Endothelial cell (in vitro differentiated cells): Measurements from ENCODE around the gene ATL1. TPM values are rescaled to one million over a fixed set of nuclear protein-coding genes. Genes with fewer than 3 reads are reported as not detected.
"Not testable (repeated sequence)": the region's sequence is repeated elsewhere in the genome, so short reads cannot be mapped to it uniquely, and the experiment has no call there.

Experiments used
- DNase-seq: peaks from one replicate; pipeline ENCODE4 v3.0.0; 2021; ENCODE audit warnings: low spot score
- H3K27ac Mint-ChIP-seq: one replicate; pipeline ENCODE4 v1.8.0; 2021; ENCODE audit warnings: mixed read lengths, inconsistent platforms; ENCODE audit not compliant: unreplicated experiment
- H3K27me3 Mint-ChIP-seq: one replicate; pipeline ENCODE4 v1.8.0; 2021; ENCODE audit warnings: mild to moderate bottlenecking, moderate library complexity, mixed read lengths, inconsistent platforms; ENCODE audit not compliant: unreplicated experiment
- H3K36me3 Mint-ChIP-seq: one replicate; pipeline ENCODE4 v1.8.0; 2021; ENCODE audit warnings: mild to moderate bottlenecking, low read depth, mixed read lengths, inconsistent platforms; ENCODE audit not compliant: unreplicated experiment
- H3K4me1 Mint-ChIP-seq: one replicate; pipeline ENCODE4 v1.8.0; 2021; ENCODE audit warnings: mild to moderate bottlenecking, mixed read lengths, inconsistent platforms; ENCODE audit not compliant: unreplicated experiment
- H3K4me3 Mint-ChIP-seq: one replicate; pipeline ENCODE4 v1.8.0; 2021; ENCODE audit warnings: mild to moderate bottlenecking, mixed read lengths, inconsistent platforms; ENCODE audit not compliant: unreplicated experiment
- H3K9me3 Mint-ChIP-seq: one replicate; pipeline ENCODE4 v1.8.0; 2021; ENCODE audit warnings: mixed read lengths, inconsistent platforms; ENCODE audit not compliant: unreplicated experiment
- total RNA-seq: library from RNA; stranded (reverse); fragmentation: NEBNext Ultra II Directional; extraction: Animal tissue kit (Norgen Biotek cat#: 25700); gene quantifications from one replicate; pipeline ENCODE4 v1.2.1, GENCODE V29; 2021; ENCODE audit not compliant: unreplicated experiment
- TF ChIP-seq, protein P1 (sequence below): fragments of 200-600 bp; sonication (generic); IDR thresholded peaks from one replicate; pipeline ENCODE4 v1.5.0; 2021; ENCODE audit warnings: antibody characterized with exemption; ENCODE audit not compliant: unreplicated experiment

ATL1 gene
- total RNA-seq, 1 donor from 2014 or later = 4.7 TPM

DNA sequence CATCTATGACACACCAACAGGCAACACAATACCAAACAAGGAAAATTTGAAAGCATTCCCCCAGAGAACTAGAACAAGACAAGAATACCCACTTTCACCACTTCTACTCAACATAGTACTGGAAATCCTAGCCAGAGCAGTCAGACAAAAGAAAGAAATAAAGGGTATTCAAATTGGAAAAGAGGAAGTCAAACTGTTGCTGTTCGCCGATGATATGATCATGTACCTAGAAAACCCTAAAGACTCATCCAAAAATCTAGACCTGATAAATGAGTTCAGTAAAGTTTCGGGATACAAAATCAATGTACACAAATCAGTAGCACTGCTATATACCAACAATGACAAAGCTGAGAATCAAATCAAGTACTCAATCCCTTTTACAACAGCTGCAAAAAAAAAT is 8.1 kb upstream of the ATL1 start:
- TF ChIP-seq, protein P1, sequence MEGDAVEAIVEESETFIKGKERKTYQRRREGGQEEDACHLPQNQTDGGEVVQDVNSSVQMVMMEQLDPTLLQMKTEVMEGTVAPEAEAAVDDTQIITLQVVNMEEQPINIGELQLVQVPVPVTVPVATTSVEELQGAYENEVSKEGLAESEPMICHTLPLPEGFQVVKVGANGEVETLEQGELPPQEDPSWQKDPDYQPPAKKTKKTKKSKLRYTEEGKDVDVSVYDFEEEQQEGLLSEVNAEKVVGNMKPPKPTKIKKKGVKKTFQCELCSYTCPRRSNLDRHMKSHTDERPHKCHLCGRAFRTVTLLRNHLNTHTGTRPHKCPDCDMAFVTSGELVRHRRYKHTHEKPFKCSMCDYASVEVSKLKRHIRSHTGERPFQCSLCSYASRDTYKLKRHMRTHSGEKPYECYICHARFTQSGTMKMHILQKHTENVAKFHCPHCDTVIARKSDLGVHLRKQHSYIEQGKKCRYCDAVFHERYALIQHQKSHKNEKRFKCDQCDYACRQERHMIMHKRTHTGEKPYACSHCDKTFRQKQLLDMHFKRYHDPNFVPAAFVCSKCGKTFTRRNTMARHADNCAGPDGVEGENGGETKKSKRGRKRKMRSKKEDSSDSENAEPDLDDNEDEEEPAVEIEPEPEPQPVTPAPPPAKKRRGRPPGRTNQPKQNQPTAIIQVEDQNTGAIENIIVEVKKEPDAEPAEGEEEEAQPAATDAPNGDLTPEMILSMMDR = no peak
- DNase-seq = no peak

DNA sequence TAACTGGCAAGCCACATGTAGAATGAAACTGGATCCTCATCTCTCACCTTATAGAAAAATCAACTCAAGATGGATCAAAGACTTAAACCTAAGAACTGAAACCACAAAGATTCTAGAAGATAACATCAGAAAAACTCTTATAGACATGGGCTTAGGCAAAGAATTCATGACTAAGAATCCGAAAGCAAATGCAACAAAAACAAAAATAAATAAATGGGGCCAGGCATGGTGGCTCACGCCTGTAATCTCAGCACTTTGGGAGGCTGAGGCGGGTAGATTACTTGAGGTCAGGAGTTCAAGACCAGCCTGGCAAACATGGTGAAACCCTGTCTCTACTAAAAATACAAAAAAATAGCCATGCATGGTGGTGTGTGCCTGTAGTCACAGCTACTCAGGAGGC is 7.1 kb upstream of the ATL1 start:
- not testable (repeated sequence) for H3K9me3 Mint-ChIP-seq, H3K27ac Mint-ChIP-seq, H3K36me3 Mint-ChIP-seq, DNase-seq, H3K4me1 Mint-ChIP-seq, H3K27me3 Mint-ChIP-seq, H3K4me3 Mint-ChIP-seq

More for the DNA sequence above, 8.1 kb upstream of the ATL1 start:
- Mint-ChIP-seq H3K4me3 (no peak overlapping the region), H3K27ac (no peak overlapping the region), H3K9me3 (no peaks in the 10 kb centered on the region), H3K36me3 (no peaks in the 10 kb centered on the region), H3K27me3 (peaks cover 4% of the 10 kb centered on the region), H3K4me1 (peaks cover 3% of the 10 kb centered on the region)

DNA sequence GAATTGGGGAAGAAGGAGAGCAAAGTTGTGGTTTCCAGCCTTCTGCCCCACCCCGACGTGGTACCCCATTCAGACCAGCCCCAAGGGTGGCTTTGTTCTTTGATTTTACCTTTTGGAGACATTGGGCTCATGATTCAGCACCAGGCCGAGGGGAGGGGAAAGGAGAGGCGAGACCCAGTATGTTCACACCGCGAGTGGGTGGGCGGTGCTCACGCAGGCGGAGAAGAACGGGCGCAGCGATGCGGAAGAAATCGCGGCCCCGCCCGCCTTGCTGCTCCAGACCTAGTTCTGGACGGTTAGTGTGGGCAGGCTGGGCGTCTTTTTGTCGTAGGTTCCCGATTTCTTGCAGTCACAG is 963 bp downstream of the ATL1 start:
- Mint-ChIP-seq H3K9me3 (no peaks in the 10 kb centered on the region), H3K27ac (no peak overlapping the region), H3K36me3 (no peaks in the 10 kb centered on the region), H3K27me3 (peaks cover 8% of the 10 kb centered on the region), H3K4me3 (peak overlapping the region; percentile 92), H3K4me1 (peaks cover 5% of the 10 kb centered on the region)
- TF ChIP-seq, protein P1 = no peak
- DNase-seq = peak; percentile 26

DNA sequence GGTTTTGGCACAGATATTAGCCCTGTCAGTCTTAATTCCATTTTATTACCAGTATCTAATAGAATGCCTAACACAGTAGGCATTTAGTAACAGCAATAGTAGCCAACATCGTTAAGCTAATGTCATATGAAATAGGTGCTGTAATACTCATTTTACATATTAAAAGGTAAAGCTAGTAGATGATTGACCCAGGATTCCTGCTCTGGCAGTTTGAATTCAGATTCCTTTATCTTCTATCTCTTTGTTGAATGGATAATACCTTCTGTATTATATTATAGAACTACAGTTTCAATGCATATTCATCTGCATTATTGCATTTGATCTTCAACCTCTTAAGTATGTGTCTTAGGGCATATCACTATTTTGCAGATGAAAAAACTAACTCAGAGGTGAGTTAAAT is 2.9 kb downstream of the ATL1 start:
- H3K36me3 Mint-ChIP-seq = no peaks in the 10 kb centered on the region
- H3K4me3 Mint-ChIP-seq = no peak overlapping the region
- no peak for DNase-seq
- TF ChIP-seq, protein P1 = no peak
- no peak overlapping the region for H3K27ac Mint-ChIP-seq
- peaks cover 5% of the 10 kb centered on the region for H3K4me1 Mint-ChIP-seq
- H3K27me3 Mint-ChIP-seq = peaks cover 7% of the 10 kb centered on the region
- H3K9me3 Mint-ChIP-seq = no peaks in the 10 kb centered on the region

DNA sequence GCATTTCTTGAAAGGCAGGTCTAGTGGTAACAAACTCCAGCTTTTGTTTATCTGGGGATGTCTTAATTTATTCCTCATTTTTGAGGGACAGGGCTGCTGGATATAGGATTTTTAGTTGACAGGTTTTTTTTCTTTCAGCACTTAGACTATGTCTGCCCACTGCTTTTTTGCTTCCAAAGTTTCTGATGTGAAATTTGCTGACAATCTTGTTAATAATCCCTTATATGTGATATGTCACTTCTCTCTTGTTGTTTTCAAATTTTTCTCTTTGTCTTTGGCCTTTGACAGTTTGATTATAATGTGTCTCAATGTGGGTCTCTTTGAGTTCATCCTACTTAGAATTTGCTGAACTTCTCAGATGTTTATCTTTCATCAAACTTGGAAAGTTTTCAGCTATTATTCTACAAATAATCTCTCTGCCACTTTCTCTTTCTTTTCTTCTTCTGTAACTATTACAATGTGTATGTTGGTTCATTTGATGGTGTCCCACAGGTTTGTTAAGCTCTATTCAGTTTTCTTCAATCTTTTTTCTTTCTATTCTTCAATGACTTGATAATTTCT is 9.8 kb downstream of the ATL1 start:
- no peak overlapping the region for H3K4me3 Mint-ChIP-seq
- no peaks in the 10 kb centered on the region for H3K4me1 Mint-ChIP-seq
- H3K36me3 Mint-ChIP-seq = peaks cover 4% of the 10 kb centered on the region
- no peak overlapping the region for H3K27ac Mint-ChIP-seq
- no peaks in the 10 kb centered on the region for H3K27me3 Mint-ChIP-seq
- H3K9me3 Mint-ChIP-seq = no peaks in the 10 kb centered on the region
- no peak for DNase-seq
- TF ChIP-seq, protein P1 = no peak
